Measurements from ENCODE around the gene SPRY4. TPM values are rescaled to one million over a fixed set of nuclear protein-coding genes. Genes with fewer than 3 reads are reported as not detected.
"Not testable (repeated sequence)": the region's sequence is repeated elsewhere in the genome, so short reads cannot be mapped to it uniquely, and the experiment has no call there.

The SPRY4 gene
- total RNA-seq, 1 experiment from 2014 or later = 3.7 TPM

DNA sequence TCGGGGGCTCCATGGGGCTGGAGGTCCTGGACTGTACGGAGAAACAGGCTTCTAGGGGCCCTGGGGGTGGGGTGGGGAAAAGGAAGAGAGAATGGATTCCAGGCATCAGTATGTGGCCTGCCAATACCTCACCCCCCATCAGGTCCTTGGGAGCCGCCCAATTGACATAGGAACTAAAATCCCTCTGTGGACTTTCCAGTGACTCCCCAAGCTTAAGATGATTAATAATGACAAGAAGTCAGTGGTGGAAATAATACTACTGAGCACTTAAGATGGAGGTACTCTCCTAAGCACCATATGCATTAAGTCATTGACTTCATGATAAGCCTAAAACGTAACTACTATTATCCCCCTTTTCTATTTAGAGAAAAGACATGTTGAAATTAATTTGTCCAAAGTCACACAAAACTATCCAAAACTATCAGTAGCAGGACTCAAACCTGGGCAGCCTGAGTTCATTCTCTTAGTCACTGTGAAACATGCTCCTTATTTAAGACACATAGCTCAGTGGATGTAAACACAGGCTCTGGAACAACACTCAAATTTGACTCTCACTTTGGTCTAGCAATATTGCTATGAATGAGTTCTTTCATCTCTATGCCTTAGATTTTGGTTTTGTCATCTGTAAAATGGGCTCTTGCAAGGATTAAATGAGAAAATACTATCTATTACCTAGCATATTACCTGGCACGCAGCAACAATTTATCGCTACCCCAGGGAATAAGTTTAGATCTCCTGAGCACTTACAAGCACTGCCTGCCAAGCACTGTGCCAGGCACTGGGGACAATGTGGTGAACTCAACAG is 9.5 kb downstream of the SPRY4 start:
- no peak for DNase-seq (ENCODE audit: low read depth)

DNA sequence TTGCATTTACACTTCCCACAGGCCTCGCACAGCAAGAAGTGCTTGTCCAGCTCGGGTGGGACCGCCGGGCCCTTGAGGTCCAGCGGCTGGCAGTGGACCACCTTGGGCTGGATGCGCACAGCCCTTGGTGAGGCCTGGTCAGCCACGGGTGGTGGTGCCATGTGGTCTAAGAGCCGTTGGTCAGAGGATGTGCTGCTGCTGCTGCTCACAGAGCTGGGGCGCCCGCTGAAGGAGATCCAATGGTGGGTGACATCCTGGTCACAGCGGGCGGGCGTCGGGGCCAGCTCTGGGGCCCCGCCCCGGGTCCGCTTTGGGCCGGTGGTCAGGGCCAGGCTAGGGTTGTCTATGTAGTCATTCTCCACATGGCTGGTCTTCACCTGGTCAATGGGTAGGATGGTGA is 10.2 kb downstream of the SPRY4 start:
- no peak for DNase-seq (ENCODE audit: low read depth)

DNA sequence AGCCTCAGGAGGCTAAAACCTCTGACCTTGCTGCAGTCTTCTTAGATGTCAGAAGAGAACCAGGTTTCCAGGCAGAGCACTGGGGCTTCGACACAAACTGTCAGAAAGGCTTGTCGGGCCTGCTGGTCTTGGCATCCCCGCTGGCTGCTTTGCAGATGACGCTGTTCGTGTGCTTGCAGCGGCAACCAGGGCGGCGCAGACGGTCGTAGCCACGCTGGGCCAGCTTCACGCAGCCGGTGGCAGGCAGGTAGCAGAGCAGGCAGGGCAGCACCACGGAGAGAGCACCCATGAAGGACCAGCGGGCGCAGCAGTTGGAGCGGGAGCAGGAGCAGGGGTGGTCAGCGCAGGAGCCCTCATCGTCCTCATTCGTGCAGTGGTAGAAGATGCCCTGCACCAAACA is 10.7 kb downstream of the SPRY4 start:
- no peak for DNase-seq (ENCODE audit: low read depth)

DNA sequence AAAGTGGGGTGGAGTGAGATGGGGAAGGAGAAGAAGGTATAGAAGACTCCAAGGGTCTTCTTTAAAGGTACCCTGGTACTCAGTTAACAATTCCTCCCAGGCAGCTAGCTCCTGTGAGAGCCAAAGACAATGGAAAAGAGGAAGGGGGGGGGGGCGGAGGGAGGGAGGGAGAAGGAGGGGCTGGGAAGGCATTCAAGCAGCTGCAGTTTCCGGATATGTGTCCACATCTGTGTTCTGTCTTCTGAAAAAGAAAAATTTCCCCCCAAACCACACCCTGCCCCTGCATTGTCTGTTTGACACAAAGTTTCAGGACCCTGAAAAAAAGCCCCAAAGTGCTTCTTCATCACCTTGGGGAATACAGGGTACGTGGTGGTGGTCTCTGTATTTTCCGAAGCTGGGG is 11.1 kb downstream of the SPRY4 start:
- no peak for DNase-seq (ENCODE audit: low read depth)

DNA sequence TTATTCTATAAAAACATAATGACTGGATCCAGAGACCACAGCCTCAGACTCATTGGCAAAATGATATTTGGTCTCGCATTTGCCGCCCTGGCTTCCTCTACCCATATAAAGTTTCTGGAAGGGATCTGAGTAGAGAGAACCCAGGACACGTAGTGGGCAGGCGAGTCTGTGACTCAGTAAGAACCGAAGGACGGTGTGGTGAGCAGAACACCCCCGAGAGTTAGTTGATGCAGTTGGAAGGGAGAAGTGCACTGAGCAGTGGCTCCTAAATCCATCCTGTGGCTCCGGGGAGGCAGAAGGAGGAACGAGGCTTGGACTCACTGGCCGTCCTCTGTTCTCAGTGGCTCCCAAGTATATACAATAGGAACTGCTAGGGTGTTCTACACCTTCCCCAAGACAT is 11.5 kb downstream of the SPRY4 start:
- no peak for DNase-seq (ENCODE audit: low read depth)

DNA sequence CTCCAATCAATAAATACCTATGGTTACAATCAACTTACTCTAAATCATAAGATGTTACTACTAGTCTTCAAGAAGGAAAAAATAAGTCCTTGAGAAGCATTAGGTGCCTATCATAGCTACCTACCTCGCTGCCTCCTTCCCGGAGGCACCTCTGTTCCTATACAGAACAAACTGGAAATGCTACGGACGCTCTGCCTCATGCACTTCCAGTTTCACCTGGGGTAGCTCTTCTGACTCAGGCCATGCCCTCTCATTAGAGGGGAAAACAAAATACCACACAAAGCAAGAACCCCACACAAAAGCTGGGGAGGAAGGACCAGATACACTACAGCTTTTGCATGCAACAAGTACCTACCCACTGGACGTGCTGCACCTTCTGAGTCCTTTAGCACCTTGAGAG is 12.4 kb downstream of the SPRY4 start:
- no peak for DNase-seq (ENCODE audit: low read depth)

DNA sequence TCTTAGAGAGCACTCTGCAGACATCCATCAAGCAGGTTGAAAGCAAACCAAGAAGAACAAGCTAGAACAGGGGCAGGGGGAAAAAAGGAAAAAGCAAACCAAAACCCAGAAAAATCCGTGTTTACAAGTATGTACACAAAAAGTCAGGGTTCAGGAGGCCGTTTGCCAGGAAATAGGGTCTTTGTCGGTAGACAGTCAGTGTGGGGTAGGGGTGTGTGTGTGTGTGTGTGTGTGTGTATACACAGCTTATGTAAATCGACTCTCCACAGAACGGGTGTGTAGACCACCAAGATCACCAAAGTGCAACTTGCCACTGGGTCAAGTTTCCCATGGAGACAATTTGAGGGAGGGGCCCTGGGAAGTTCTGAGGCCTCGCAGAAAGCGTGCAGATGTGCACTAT is 13.1 kb downstream of the SPRY4 start:
- no peak for DNase-seq (ENCODE audit: low read depth)

DNA sequence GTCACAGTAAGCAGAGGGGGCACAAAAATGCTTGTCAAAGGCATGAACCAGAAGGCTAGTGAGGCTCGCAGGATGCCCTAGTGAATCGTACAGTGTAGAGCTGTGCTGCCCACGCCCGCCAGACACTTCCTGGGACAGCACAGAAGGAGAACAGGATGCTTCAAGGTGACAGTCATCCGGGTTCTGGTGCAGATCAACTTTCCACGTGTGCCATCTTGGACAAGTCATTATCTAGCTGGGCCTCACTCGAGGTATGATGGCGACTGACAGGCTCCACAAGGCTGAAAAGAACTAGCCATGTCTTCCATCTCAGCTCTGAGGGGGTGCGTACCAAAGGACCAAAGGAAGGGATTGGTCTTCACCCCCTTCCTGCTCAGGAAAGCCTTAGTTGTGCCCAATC is 14.0 kb downstream of the SPRY4 start:
- no peak for DNase-seq (ENCODE audit: low read depth)

DNA sequence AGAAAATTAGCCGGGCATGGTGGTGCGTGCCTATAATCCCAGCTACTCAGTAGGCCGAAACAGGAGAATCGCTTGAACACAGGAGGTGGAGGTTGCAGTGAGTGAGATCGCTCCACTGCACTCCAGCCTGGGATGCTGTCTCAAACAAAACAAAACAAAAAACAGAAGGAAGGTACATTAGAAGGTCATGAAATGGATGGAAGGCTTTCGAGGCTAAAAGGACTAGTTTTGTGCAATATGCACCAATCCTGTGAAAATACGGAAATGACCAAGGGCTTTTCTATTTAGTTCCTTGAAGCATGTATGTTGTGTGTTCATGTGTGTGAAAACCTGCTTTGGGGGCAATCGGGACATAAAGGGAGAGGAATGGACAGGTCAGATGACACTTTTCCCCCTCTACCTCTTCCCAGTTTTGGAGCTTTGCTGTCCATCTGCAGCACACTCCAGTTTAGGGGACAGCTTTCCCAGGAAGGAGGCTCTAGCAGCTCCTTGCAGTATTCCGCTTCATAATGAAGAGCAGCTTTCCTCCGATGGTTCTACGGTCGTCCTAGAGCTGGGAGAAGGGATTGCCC is 15.0 kb downstream of the SPRY4 start:
- DNase-seq (ENCODE audit: low read depth) = no peak

DNA sequence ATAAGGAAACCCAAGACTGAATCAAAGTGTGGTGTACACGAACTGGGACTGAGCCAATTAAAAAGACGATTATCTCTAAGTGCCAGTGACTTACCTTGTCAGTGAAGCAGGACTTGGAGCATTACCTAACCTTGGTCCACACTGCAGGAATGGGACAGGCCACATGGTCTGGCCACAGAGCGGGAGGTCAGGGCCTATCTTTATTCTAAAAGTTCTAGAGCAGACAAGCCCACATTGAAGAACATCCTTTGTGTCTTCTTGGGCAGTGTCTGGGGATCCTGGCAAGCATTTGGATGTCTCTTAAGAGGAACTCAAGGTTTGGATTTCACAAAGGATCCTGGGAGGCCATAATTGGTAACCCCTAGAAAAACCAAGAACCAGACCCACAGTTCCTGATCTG is 16.5 kb downstream of the SPRY4 start:
- DNase-seq (ENCODE audit: low read depth) = no peak

DNA sequence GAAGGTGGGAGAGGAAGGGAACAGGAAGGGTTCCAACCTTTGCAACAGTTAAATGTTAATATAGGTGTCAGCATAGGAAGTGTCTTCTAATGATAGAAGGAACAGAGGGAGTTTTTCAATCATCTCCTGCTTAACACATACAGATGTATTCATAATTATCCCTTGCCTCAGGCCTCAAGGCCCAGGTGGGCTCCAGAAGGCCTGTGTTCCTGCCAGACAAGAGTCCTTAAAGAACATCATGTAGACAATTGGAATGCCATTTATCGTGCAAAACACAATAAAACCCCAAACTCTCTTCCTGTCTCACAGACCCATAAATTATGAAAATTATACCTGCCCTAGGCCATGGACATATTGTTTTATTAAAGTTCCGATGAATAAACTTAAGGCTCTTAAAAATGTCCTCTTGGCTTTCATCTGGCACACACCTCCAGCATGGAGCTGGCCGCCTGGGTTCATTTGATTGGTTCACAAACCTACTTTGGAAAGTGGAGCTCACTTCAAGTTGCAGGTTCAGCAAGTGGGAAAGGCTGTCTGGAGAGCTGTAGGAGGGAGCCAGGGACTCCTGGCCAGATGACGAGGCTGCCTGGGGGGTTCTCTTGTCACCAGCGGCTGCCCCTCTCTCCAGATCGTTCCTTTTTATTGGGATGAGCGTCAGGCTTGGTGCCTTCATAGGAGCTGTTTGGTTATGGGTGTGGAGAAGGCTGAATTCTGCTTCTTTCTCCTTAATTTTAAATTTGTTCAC is 17.5 kb downstream of the SPRY4 start:
- DNase-seq (ENCODE audit: low read depth) = no peak

DNA sequence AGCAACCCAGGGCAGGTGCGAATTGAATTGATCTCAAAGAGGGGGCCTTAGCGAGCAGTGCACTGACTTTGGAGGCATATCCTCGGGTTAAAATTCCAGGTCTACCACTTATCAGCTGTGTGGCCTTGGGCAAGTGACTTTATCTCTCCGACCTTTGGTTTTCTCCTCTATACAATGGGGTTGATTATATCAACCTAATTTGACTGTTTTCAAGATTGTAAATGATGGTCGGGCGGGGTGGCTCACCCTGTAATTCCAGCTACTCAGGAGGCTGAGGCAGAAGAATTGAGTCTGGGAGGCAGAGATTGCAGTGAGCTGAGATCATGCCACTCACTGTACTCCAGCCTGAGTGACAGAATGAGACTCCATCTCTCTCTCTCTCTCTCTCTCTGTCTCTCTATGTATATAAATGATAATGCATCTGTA is 18.7 kb downstream of the SPRY4 start:
- no peak for DNase-seq (ENCODE audit: low read depth)

DNA sequence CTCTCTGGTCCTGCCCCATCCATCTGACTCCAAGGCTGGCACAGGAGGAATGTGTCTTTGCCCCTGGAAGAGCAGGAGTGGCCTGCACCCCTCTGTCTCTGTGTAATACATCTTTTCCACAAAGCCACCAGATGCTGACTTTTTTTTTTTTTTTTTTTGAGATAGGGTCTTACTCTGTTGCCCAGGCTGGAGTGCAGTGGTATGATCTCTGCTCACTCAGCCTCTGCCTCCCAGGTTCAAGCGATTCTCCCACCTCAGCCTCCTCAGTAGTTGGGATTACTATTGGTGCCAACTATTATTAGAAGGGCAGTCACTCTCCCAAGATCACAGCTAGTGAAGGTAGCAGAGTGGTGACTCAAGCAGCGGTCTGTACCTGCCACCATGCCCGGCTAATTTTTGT is 19.6 kb downstream of the SPRY4 start:
- no peak for DNase-seq (ENCODE audit: low read depth)

DNA sequence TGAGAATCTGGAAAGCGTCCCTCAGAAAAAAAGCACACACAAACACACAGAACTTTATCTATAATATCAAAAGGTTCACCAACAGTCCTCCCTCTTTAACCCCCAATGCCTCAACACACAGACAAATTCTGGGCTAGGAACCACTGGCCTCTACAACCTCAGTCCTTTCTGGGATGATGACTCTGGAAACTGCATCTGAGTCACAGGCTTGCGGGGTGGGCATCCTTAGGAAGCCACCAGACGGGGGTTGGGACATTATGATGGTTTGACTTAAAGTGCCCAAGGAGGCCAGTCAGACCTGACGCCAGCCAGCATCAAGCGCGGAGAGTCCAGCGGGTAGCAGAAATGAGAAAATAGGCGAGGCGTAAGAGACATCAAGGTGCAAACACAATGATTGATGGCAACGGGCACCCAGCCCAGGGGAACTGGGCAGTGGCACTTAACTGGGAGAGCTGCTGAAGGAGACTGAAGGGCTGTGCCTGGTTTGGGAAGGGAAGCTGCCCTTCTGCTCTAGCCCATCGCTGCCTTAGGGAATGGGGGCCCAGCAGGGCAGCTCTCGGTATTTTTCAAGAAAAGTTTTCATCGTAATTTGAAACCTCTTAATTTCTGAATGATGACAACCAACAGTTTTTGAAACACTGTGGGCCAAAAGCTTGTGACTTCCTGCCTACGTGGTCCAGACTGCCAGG is 20.7 kb downstream of the SPRY4 start:
- DNase-seq (ENCODE audit: low read depth) = peak; percentile 15

DNA sequence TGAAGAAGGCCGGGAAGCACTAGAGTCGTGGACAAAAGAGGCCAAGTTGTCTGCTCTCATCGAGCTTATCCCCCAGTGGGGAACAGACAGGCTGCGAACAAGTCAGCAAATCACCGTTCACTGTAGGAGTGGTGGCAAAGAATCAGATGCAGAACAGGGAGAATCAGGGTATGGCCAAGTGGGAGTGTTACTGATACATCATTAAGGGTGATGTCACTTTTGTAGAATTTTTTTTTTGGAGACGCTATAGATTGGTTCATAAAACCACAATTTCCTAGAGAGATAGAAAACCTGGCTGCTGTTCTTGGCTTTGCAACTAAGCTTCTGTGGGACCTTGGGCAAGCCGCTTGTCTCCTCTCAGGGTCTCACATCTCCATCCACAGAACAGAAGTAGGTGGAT is 21.3 kb downstream of the SPRY4 start:
- no peak for DNase-seq (ENCODE audit: low read depth)

DNA sequence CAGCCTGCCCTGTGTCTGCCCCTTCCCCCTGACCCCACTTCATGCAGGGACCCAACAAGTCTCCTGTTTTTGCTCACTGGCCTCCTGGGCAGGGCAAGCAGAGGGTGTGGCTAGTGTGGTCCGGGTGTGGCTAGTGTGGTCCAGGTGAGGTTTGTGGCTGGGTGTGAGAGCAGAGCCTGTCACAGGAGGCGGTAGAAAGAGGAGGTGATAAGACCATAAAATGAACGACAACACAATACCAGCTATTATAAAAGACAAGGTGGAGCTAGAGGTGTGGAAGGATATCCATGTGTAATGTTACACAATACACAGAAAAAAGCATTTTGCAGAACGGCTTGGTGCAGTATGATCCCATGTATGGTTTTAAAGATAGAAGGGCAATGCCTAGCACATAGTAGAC is 23.3 kb downstream of the SPRY4 start:
- no peak for DNase-seq (ENCODE audit: low read depth)

DNA sequence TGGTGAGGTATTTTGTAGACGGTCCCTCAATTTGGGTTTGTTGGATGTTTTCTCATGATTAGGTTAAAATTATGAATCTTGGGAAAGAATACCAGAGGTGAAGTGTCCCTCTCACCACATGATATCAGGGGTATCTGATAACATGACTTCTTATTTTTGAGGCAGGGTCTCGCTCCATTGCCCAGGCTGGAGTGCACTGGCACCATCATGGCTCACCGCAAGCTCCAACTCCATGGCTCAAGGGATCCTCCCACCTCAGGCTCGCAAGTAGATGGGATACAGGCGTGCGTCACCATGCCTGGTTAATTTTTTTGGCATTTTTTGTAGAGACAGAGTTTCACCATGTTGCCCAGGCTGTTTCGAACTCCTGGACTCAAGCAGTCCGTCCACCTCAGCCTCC is 24.1 kb downstream of the SPRY4 start:
- no peak for DNase-seq (ENCODE audit: low read depth)

DNA sequence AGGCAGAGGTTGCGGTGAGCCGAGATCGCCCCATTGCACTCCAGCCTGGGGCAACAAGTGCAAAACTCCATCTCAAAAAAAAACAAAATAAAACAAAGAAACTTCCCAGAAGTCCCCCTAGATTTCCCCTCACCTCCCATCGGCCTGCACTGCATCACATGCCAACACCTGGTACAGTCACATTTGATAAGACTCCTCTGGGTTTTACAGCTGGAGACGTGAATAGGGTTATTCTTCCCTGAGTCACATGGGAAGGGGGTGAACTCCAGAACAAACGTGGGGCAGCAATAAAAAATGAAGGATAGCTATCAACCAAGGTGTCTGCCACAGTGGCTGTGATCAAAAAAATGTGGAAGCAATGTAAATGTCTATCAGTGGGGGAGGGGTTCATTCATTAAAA is 26.0 kb downstream of the SPRY4 start:
- DNase-seq (ENCODE audit: low read depth) = no peak

DNA sequence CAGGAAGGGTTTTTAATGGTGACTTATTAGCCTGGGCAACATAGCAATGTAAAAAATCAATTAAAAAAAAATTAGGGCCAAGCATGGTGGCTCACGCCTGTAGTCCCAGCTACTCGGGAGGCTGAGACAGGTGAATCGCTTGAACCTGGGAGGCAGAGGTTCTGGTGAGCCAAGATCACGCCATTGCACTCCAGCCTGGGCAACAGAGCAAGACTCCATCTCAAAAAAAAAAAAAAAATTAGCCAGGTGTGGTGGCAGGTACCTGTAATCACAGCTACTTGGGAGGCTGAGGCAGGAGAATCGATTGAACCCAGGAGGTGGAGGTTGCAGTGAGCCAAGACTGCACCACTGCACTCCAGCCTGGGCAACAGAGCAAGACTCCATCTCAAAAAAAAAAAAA is 27.0 kb downstream of the SPRY4 start:
- not testable (repeated sequence) for DNase-seq (ENCODE audit: low read depth)

DNA sequence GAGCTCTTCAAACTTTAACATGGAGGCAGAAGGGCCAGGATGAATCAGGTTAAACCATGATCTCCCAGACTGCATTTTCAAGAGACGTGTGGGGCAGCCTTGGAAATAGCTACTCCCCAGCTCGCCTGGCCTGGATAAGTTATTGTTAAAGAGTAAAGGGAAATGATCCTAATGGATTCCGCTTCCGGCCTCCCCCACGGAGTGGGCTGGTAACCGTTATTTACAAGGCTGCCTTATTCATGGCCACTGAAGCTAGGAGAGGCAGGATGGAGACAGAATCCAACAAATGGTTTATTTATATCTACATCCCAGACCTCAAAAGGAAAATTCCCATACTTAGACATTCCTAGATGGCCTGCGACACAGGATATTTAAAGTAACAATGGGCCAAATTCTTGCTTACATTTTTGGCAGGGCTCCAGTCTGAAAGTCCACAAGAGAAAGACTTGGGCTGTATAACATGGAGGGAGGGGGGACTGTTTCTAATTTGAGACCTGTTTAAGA is 27.9 kb downstream of the SPRY4 start:
- DNase-seq (ENCODE audit: low read depth) = peak; percentile 50

DNA sequence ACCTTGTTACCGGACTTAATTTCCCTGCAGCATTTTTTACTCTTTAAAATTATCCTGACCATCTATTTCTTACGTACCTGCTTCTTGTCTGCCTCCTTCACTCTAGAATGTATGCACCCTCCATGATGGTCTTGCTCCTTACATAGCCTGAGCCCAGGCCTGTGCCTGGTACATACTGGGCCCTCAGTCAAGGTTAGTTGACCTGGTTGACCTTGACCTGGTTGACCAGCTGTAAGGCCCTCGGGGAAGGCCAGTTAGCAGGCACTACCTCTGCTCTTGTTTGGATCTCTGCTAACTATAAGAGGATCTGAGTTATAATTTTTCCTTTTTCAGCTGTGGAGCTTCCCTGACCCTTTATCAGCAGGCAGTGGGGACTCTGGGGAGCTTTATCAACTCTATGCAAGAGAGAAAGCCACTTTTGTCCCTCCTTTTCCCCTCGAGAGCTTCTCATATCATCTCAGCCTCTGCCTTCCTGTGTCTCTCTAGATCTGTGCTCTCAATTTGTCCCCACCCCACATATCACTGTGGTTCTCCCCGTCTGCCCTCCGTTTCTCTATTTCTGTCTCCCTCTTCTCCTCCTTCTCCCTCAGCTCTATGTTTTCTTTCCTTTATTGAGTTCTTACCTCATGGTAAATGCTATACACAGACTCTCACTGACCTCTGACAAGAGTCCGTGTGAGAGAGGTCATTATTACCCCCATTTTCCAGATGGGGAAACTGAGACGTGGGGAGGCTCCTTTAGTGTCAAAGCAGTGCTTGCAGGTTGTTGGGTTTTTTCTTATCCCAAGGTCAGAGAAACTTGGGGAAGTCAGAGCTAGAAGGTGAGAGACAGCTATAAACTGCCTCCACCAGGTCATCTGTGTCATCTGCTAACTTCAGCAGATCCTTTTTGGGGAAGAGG is 28.6 kb downstream of the SPRY4 start:
- DNase-seq (ENCODE audit: low read depth) = no peak

All from Daoy (cell line).